ENCODE results near the gene IL1RAPL2.
"Not testable (repeated sequence)": the region's sequence is repeated elsewhere in the genome, so short reads cannot be mapped to it uniquely, and the experiment has no call there.

IL1RAPL2 gene

GRCh38 chrX:105610411-105610810, 1044.4 kb downstream of the IL1RAPL2 start:
- DNase-seq (ENCODE audit: low spot score): no peak

GRCh38 chrX:105618393-105619101, 1052.5 kb downstream of the IL1RAPL2 start:
- no peak for DNase-seq (ENCODE audit: low spot score)

GRCh38 chrX:105634180-105634579, 1068.2 kb downstream of the IL1RAPL2 start:
- no peak for DNase-seq (ENCODE audit: low spot score)

GRCh38 chrX:105635794-105636193, 1069.8 kb downstream of the IL1RAPL2 start:
- DNase-seq (ENCODE audit: low spot score): no peak

GRCh38 chrX:105636667-105637066, 1070.7 kb downstream of the IL1RAPL2 start:
- no peak for DNase-seq (ENCODE audit: low spot score)

GRCh38 chrX:105645667-105646357, 1079.8 kb downstream of the IL1RAPL2 start:
- DNase-seq (ENCODE audit: low spot score): no peak

GRCh38 chrX:105646592-105647372, 1080.8 kb downstream of the IL1RAPL2 start:
- DNase-seq (ENCODE audit: low spot score): no peak

- DNase-seq (ENCODE audit: low spot score): no peak
Measured at GRCh38 chrX:105647749-105648148, 1081.8 kb downstream of the IL1RAPL2 start.

GRCh38 chrX:105648732-105649131, 1082.7 kb downstream of the IL1RAPL2 start:
- DNase-seq (ENCODE audit: low spot score): no peak

- DNase-seq (ENCODE audit: low spot score): no peak
Measured at GRCh38 chrX:105650577-105650976, 1084.6 kb downstream of the IL1RAPL2 start.

GRCh38 chrX:105650986-105651385, 1085.0 kb downstream of the IL1RAPL2 start:
- DNase-seq (ENCODE audit: low spot score): no peak

GRCh38 chrX:105653891-105654290, 1087.9 kb downstream of the IL1RAPL2 start:
- DNase-seq (ENCODE audit: low spot score): no peak

GRCh38 chrX:105658136-105658535, 1092.1 kb downstream of the IL1RAPL2 start:
- no peak for DNase-seq (ENCODE audit: low spot score)

- DNase-seq (ENCODE audit: low spot score): no peak
Measured at GRCh38 chrX:105662248-105662647, 1096.2 kb downstream of the IL1RAPL2 start.

GRCh38 chrX:105664243-105664642, 1098.2 kb downstream of the IL1RAPL2 start:
- no peak for DNase-seq (ENCODE audit: low spot score)

GRCh38 chrX:105684288-105684687, 1118.3 kb downstream of the IL1RAPL2 start:
- DNase-seq (ENCODE audit: low spot score): not testable (repeated sequence)

GRCh38 chrX:105694839-105695238, 1128.8 kb downstream of the IL1RAPL2 start:
- no peak for DNase-seq (ENCODE audit: low spot score)

GRCh38 chrX:105695451-105695850, 1129.5 kb downstream of the IL1RAPL2 start:
- no peak for DNase-seq (ENCODE audit: low spot score)

- DNase-seq (ENCODE audit: low spot score): no peak
Measured at GRCh38 chrX:105696870-105697269, 1130.9 kb downstream of the IL1RAPL2 start.

GRCh38 chrX:105697984-105698781, 1132.2 kb downstream of the IL1RAPL2 start:
- no peak for DNase-seq (ENCODE audit: low spot score)

GRCh38 chrX:105700331-105700730, 1134.3 kb downstream of the IL1RAPL2 start:
- DNase-seq (ENCODE audit: low spot score): no peak

Measured in AG08395 (cell line).